GM19468 (cell line): ENCODE measurements around the gene SORCS3.
A peak's percentile ranks its signal among the peaks of the same experiment; 100 is the strongest.

Source experiments
- ATAC-seq: cut with Tn5 transposase; IDR thresholded peaks from one replicate; pipeline ENCODE4 v1.9.1; 2021; ENCODE audit warnings: mild to moderate bottlenecking, moderate library complexity, moderate number of reproducible peaks; ENCODE audit not compliant: unreplicated experiment; ENCODE audit errors: extremely low read depth

Gene SORCS3

GRCh38 chr10:104816501-104816900 is 175.4 kb downstream of the SORCS3 start:
- ATAC-seq: no peak

- no peak for ATAC-seq
Observed at GRCh38 chr10:104819731-104820130, 178.6 kb downstream of the SORCS3 start.

- no peak for ATAC-seq
Observed at GRCh38 chr10:104822088-104822487, 181.0 kb downstream of the SORCS3 start.

- ATAC-seq: peak; percentile 39
Observed at GRCh38 chr10:104824380-104825006, 183.4 kb downstream of the SORCS3 start.

- no peak for ATAC-seq
Observed at GRCh38 chr10:104831272-104831671, 190.2 kb downstream of the SORCS3 start.

- ATAC-seq: no peak
Observed at GRCh38 chr10:104834580-104834979, 193.5 kb downstream of the SORCS3 start.

GRCh38 chr10:104835422-104835821 is 194.3 kb downstream of the SORCS3 start:
- ATAC-seq: no peak

- no peak for ATAC-seq
Observed at GRCh38 chr10:104842704-104843103, 201.6 kb downstream of the SORCS3 start.

GRCh38 chr10:104844073-104844472 is 203.0 kb downstream of the SORCS3 start:
- no peak for ATAC-seq

- ATAC-seq: no peak
Observed at GRCh38 chr10:104850023-104850422, 208.9 kb downstream of the SORCS3 start.

- ATAC-seq: no peak
Observed at GRCh38 chr10:104867966-104868598, 227.0 kb downstream of the SORCS3 start.

GRCh38 chr10:104872691-104873090 is 231.6 kb downstream of the SORCS3 start:
- no peak for ATAC-seq

GRCh38 chr10:104873161-104873560 is 232.1 kb downstream of the SORCS3 start:
- no peak for ATAC-seq

GRCh38 chr10:104875561-104875960 is 234.5 kb downstream of the SORCS3 start:
- no peak for ATAC-seq

- no peak for ATAC-seq
Observed at GRCh38 chr10:104880624-104881398, 239.7 kb downstream of the SORCS3 start.

- ATAC-seq: no peak
Observed at GRCh38 chr10:104881740-104882139, 240.7 kb downstream of the SORCS3 start.

GRCh38 chr10:104892879-104893617 is 252.0 kb downstream of the SORCS3 start:
- no peak for ATAC-seq

GRCh38 chr10:104893701-104894100 is 252.6 kb downstream of the SORCS3 start:
- no peak for ATAC-seq

- ATAC-seq: no peak
Observed at GRCh38 chr10:104894681-104895080, 253.6 kb downstream of the SORCS3 start.

- no peak for ATAC-seq
Observed at GRCh38 chr10:104895541-104895940, 254.5 kb downstream of the SORCS3 start.

- ATAC-seq: no peak
Observed at GRCh38 chr10:104895981-104896380, 254.9 kb downstream of the SORCS3 start.
